H9 (cell line): ENCODE data around the gene RPGR. TPM values are rescaled to one million over a fixed set of nuclear protein-coding genes. Genes with fewer than 3 reads are reported as not detected.

Experiments
- DNase-seq: peaks from one replicate; pipeline ENCODE4 v3.0.0-alpha.2; 2017
- H2AFZ ChIP-seq: one replicate; pipeline ENCODE4 v1.6.1; 2013; ENCODE audit warnings: mild to moderate bottlenecking, low read length, control low read depth, moderate library complexity
- H2AK5ac ChIP-seq: 2 replicates; pipeline ENCODE4 v1.6.1; 2013; ENCODE audit warnings: low read length, control low read depth, mixed read lengths; ENCODE audit not compliant: insufficient read length
- H2BK120ac ChIP-seq: one replicate; pipeline ENCODE4 v1.6.1; 2013; ENCODE audit warnings: low read depth, mild to moderate bottlenecking, low read length, control low read depth, inconsistent platforms; ENCODE audit not compliant: poor library complexity, severe bottlenecking
- H2BK12ac ChIP-seq: 2 replicates; pipeline ENCODE4 v1.6.1; 2013; ENCODE audit warnings: low read length, control low read depth, mixed read lengths, low read depth; ENCODE audit not compliant: insufficient read length
- H2BK15ac ChIP-seq: 2 replicates; pipeline ENCODE4 v1.6.1; 2013; ENCODE audit warnings: low read depth, low read length, control low read depth
- H2BK20ac ChIP-seq: one replicate; pipeline ENCODE4 v1.6.1; 2013; ENCODE audit warnings: low read depth, mild to moderate bottlenecking, low read length, control low read depth, inconsistent platforms; ENCODE audit not compliant: poor library complexity, severe bottlenecking
- H2BK5ac ChIP-seq: 2 replicates; pipeline ENCODE4 v1.6.1; 2013; ENCODE audit warnings: low read length, control low read depth, mixed read lengths; ENCODE audit not compliant: insufficient read length
- H3K14ac ChIP-seq: 2 replicates; pipeline ENCODE4 v1.6.1; 2013; ENCODE audit warnings: low read length, control low read depth; ENCODE audit not compliant: insufficient read depth
- H3K18ac ChIP-seq: 2 replicates; pipeline ENCODE4 v1.6.1; 2013; ENCODE audit warnings: low read depth, mild to moderate bottlenecking, mixed read lengths, low read length, control low read depth; ENCODE audit not compliant: insufficient read length
- H3K23ac ChIP-seq: 2 replicates; pipeline ENCODE4 v1.6.1; 2013; ENCODE audit warnings: low read length, control low read depth, mixed read lengths, low read depth; ENCODE audit not compliant: insufficient read length
- H3K23me2 ChIP-seq: 2 replicates; pipeline ENCODE4 v1.6.1; 2013; ENCODE audit warnings: low read depth, mild to moderate bottlenecking, mixed read lengths, low read length, control low read depth; ENCODE audit not compliant: insufficient read length, poor library complexity, severe bottlenecking
- H3K27ac ChIP-seq: 2 replicates; pipeline ENCODE4 v1.5.1; 2013; ENCODE audit warnings: low read length, control low read depth, mixed read lengths, low read depth; ENCODE audit not compliant: insufficient read length
- H3K27me3 ChIP-seq: 2 replicates; pipeline ENCODE4 v1.6.1; 2013; ENCODE audit warnings: low read length, control low read depth, inconsistent platforms; ENCODE audit not compliant: insufficient read depth
- H3K4ac ChIP-seq: 2 replicates; pipeline ENCODE4 v1.6.1; 2013; ENCODE audit warnings: low read depth, mild to moderate bottlenecking, control low read depth, inconsistent platforms, low read length, moderate library complexity
- H3K4me1 ChIP-seq: 2 replicates; pipeline ENCODE4 v1.6.1; 2013; ENCODE audit warnings: low read length, control low read depth, inconsistent platforms; ENCODE audit not compliant: insufficient read depth
- H3K4me2 ChIP-seq: 2 replicates; pipeline ENCODE4 v1.6.1; 2013; ENCODE audit warnings: low read length, control low read depth, mixed read lengths; ENCODE audit not compliant: insufficient read length, insufficient read depth
- H3K56ac ChIP-seq: 2 replicates; pipeline ENCODE4 v1.6.1; 2013; ENCODE audit warnings: low read depth, mild to moderate bottlenecking, mixed read lengths, low read length, control low read depth; ENCODE audit not compliant: insufficient read length
- H3K79me1 ChIP-seq: 2 replicates; pipeline ENCODE4 v1.6.1; 2013; ENCODE audit warnings: low read depth, mild to moderate bottlenecking, moderate library complexity, low read length, control low read depth, inconsistent platforms; ENCODE audit not compliant: insufficient read depth, poor library complexity, severe bottlenecking
- H3K79me2 ChIP-seq: 2 replicates; pipeline ENCODE4 v1.6.1; 2013; ENCODE audit warnings: low read length, control low read depth, inconsistent platforms; ENCODE audit not compliant: insufficient read depth
- H3K9ac ChIP-seq: 2 replicates; pipeline ENCODE4 v1.6.1; 2013; ENCODE audit warnings: low read length, control low read depth, mixed read lengths; ENCODE audit not compliant: insufficient read length; ENCODE audit errors: extremely low read depth
- H3K9me3 ChIP-seq: one replicate; pipeline ENCODE4 v1.6.1; 2013; ENCODE audit warnings: low read depth, low read length, inconsistent platforms; ENCODE audit not compliant: control insufficient read depth
- H3T11ph ChIP-seq: one replicate; pipeline ENCODE4 v1.6.1; 2013; ENCODE audit warnings: mild to moderate bottlenecking, low read length, control low read depth, inconsistent platforms
- H4K20me1 ChIP-seq: one replicate; pipeline ENCODE4 v1.6.1; 2013; ENCODE audit not compliant: control insufficient read depth, insufficient read length, insufficient read depth
- H4K5ac ChIP-seq: 2 replicates; pipeline ENCODE4 v1.6.1; 2013; ENCODE audit warnings: low read depth, mild to moderate bottlenecking, mixed read lengths, low read length, control low read depth; ENCODE audit not compliant: insufficient read length
- H4K8ac ChIP-seq: replicated peaks from 2 replicates; pipeline ENCODE4 v1.6.1; 2013; ENCODE audit warnings: low read length, control low read depth, mixed read lengths, low read depth; ENCODE audit not compliant: insufficient read length
- H4K91ac ChIP-seq: 2 replicates; pipeline ENCODE4 v1.6.1; 2013; ENCODE audit warnings: low read depth, mild to moderate bottlenecking, moderate library complexity, mixed read lengths, low read length, control low read depth; ENCODE audit not compliant: insufficient read length
- H3K27ac Mint-ChIP-seq, 3 experiments: 2 replicates in 2 of 3; 3 replicates in 1 of 3; pipeline ENCODE4 v1.8.0; 2020 to 2021; ENCODE audit warnings: mixed read lengths in 3 of 3, mild to moderate bottlenecking in 1 of 3, moderate library complexity in 1 of 3
- H3K27me3 Mint-ChIP-seq: 2 replicates; pipeline ENCODE4 v1.8.0; 2021; ENCODE audit warnings: low read depth, mild to moderate bottlenecking, moderate library complexity, mixed read lengths
- H3K36me3 Mint-ChIP-seq, 3 experiments: 2 replicates in 2 of 3; 3 replicates in 1 of 3; pipeline ENCODE4 v1.8.0; 2020 to 2021; ENCODE audit warnings: low read depth in 3 of 3, mixed read lengths in 3 of 3; ENCODE audit not compliant: insufficient read depth in 1 of 3
- H3K4me1 Mint-ChIP-seq, 2 experiments: 2 replicates each; pipeline ENCODE4 v1.8.0; 2020; ENCODE audit warnings: mixed read lengths in 2 of 2
- H3K4me3 Mint-ChIP-seq, 2 experiments: 2 replicates in 1 of 2; 3 replicates in 1 of 2; pipeline ENCODE4 v1.8.0; 2020 to 2021; ENCODE audit warnings: mild to moderate bottlenecking in 2 of 2, mixed read lengths in 2 of 2, moderate library complexity in 1 of 2
- H3K9me3 Mint-ChIP-seq, 2 experiments: 2 replicates in 1 of 2; 3 replicates in 1 of 2; pipeline ENCODE4 v1.8.0; 2020; ENCODE audit warnings: mild to moderate bottlenecking in 2 of 2, mixed read lengths in 2 of 2, moderate library complexity in 1 of 2
- CTCF ChIP-seq: fragments of 200-600 bp; sonication (generic); conservative IDR thresholded peaks from 3 replicates; pipeline ENCODE4 v1.8.0; 2021; ENCODE audit warnings: antibody characterized with exemption, mild to moderate bottlenecking
- WGBS: extraction: QIAGEN DNeasy Blood & Tissue Kit; methylation state at CpG from one replicate; pipeline ENCODE4 v1.1.7; 2013; ENCODE audit warnings: missing lambda C conversion rate, low lambda C conversion rate, mixed read lengths; ENCODE audit not compliant: insufficient read length; ENCODE audit errors: extremely low coverage; 5-methylcytosine and 5-hydroxymethylcytosine counted together
- total RNA-seq: library from RNA; stranded (reverse); gene quantifications from 2 replicates; pipeline ENCODE4 v1.2.1, GENCODE V29; 2021

RPGR gene
- total RNA-seq, 1 experiment from 2014 or later = 7.3 TPM

GRCh38 chrX:38320819-38321218, 6.5 kb downstream of the RPGR start:
- H3K27ac Mint-ChIP-seq = no peak overlapping the region
- no peak overlapping the region for H3K56ac ChIP-seq
- H3K4me3 Mint-ChIP-seq = no peak overlapping the region
- no peak overlapping the region for H4K8ac ChIP-seq
- no peak overlapping the region for H2BK20ac ChIP-seq
- H3T11ph ChIP-seq = no peak overlapping the region
- H3K27ac ChIP-seq = no peak overlapping the region
- no peak overlapping the region for H2AK5ac ChIP-seq
- peaks cover 0 to 2% (median 2%) of the 10 kb centered on the region in 3 experiments; a peak in 4 of 7 replicates for H3K36me3 Mint-ChIP-seq
- no peaks in the 10 kb centered on the region for H3K27me3 ChIP-seq
- H3K9ac ChIP-seq = no peak overlapping the region
- H3K79me1 ChIP-seq = no peaks in the 10 kb centered on the region
- H3K23ac ChIP-seq = no peak overlapping the region
- no peak overlapping the region for H2BK12ac ChIP-seq
- H3K9me3 Mint-ChIP-seq = peaks cover 28 to 38% of the 10 kb centered on the region in 2 experiments
- no peaks in the 10 kb centered on the region for H3K27me3 Mint-ChIP-seq
- no peaks in the 10 kb centered on the region for H4K20me1 ChIP-seq
- no peaks in the 10 kb centered on the region for H3K9me3 ChIP-seq
- H3K4me2 ChIP-seq = no peak overlapping the region
- no peaks in the 10 kb centered on the region for H3K23me2 ChIP-seq
- H4K91ac ChIP-seq = no peak overlapping the region
- no peak overlapping the region for H3K18ac ChIP-seq
- H3K4ac ChIP-seq = no peak overlapping the region
- no peak overlapping the region for H2BK120ac ChIP-seq
- H2BK15ac ChIP-seq = no peak overlapping the region
- H3K79me2 ChIP-seq = no peaks in the 10 kb centered on the region
- H2AFZ ChIP-seq = no peak overlapping the region
- DNase-seq = no peak
- no CpG with 5 or more reads among the region's 5 CpGs for WGBS
- H4K5ac ChIP-seq = no peak overlapping the region
- no peaks in the 10 kb centered on the region for H3K4me1 ChIP-seq
- no peak for TF ChIP-seq CTCF
- no peak overlapping the region for H2BK5ac ChIP-seq
- H3K14ac ChIP-seq = no peak overlapping the region
- H3K4me1 Mint-ChIP-seq = peaks cover 0 to 8% of the 10 kb centered on the region in 2 experiments; a peak in 2 of 4 replicates
